ENCODE measurements around the gene GPR132. TPM values are rescaled to one million over a fixed set of nuclear protein-coding genes. Genes with fewer than 3 reads are reported as not detected.

Gene GPR132
- total and polyA plus RNA-seq, 10 of the 15 experiments (the other 5 are each of a cell fraction or from before 2014, with no cell fraction given): 1.9 to 49.3 (median 20.4) TPM

GRCh38 chr14:105067140-105067968 is 2.1 kb upstream of the GPR132 start (continued):
- TF ChIP-seq JUND (IDR thresholded peaks at IDR 0.05; ENCODE audit: low read depth, low read length) (no peak), ZNF217 (IDR thresholded peaks at IDR 0.05) (no peak), LARP7 (IDR thresholded peaks at IDR 0.05) (no peak), MYC (IDR thresholded peaks at IDR 0.05; ENCODE audit: insufficient read depth, insufficient read length, insufficient replicate concordance, low read length, severe bottlenecking) (no peak), ELK1 (IDR thresholded peaks at IDR 0.05; ENCODE audit: low read depth, low read length) (no peak), JUNB (IDR thresholded peaks at IDR 0.05) (peak; percentile 16; the same call in 1 of the 2 replicates), ZBTB4 (CRISPR knock-in tag; IDR thresholded peaks at IDR 0.05) (no peak), NBN (IDR thresholded peaks at IDR 0.05) (no peak), ZNF622 (IDR thresholded peaks at IDR 0.05) (no peak), ZNF24 (IDR thresholded peaks at IDR 0.05) (no peak), FOXK2 (IDR thresholded peaks at IDR 0.05) (no peak), SMAD1 (IDR thresholded peaks at IDR 0.05; ENCODE audit: low read depth, partially characterized antibody) (no peak), FOS (IDR thresholded peaks at IDR 0.05; ENCODE audit: borderline replicate concordance, extremely low read depth, insufficient read length) (no peak), SIN3A (IDR thresholded peaks at IDR 0.05; ENCODE audit: low read depth, low read length) (no peak), PAX5 (IDR thresholded peaks at IDR 0.05; ENCODE audit: borderline replicate concordance, low read depth, low read length) (peak; percentile 52; the same call in 1 of the 2 replicates), EED (IDR thresholded peaks at IDR 0.05; ENCODE audit: low read depth) (peak; percentile 95), RFX5 (IDR thresholded peaks at IDR 0.05; ENCODE audit: low read depth, low read length) (no peak), SIX5 (IDR thresholded peaks at IDR 0.05; ENCODE audit: low read depth, low read length, severe bottlenecking) (no peak), RAD21 (IDR thresholded peaks at IDR 0.05; ENCODE audit: insufficient read depth, low read depth, low read length) (no peak), ATF3 (IDR thresholded peaks at IDR 0.05; ENCODE audit: borderline replicate concordance, extremely low read depth, low read depth, low read length) (no peak), MTA3 (IDR thresholded peaks at IDR 0.05; ENCODE audit: borderline replicate concordance, low read length) (no peak), SMC3 (IDR thresholded peaks at IDR 0.05; ENCODE audit: borderline replicate concordance, low read length) (no peak), USF1 (IDR thresholded peaks at IDR 0.05; ENCODE audit: borderline replicate concordance, extremely low read length, insufficient read depth, low read depth, low read length) (peak; percentile 88), BHLHE40 (IDR thresholded peaks at IDR 0.05; ENCODE audit: borderline replicate concordance in 1 of 2, low read depth in 2 of 2, low read length in 1 of 2) (peak; percentile 95 to 98), ATF7 (IDR thresholded peaks at IDR 0.05; ENCODE audit: low read depth) (no peak)
